Mesothelial cell of epicardium (in vitro differentiated cells): ENCODE measurements around the gene AUTS2. TPM values are rescaled to one million over a fixed set of nuclear protein-coding genes. Genes with fewer than 3 reads are reported as not detected.

ENCODE experiments used
- DNase-seq, 2 experiments: peaks; one replicate each; pipeline ENCODE4 v3.0.0; 2021; ENCODE audit warnings: low spot score in 2 of 2; ENCODE audit not compliant: unreplicated experiment in 2 of 2
- H3K27ac Mint-ChIP-seq: 2 replicates; pipeline ENCODE4 v1.8.0; 2021; ENCODE audit warnings: mixed read lengths
- H3K27me3 Mint-ChIP-seq: 2 replicates; pipeline ENCODE4 v1.8.0; 2021; ENCODE audit warnings: low read depth, mixed read lengths
- H3K36me3 Mint-ChIP-seq: 2 replicates; pipeline ENCODE4 v1.8.0; 2021; ENCODE audit warnings: mixed read lengths
- H3K4me1 Mint-ChIP-seq: 2 replicates; pipeline ENCODE4 v1.8.0; 2021; ENCODE audit warnings: mixed read lengths
- H3K4me3 Mint-ChIP-seq: 2 replicates; pipeline ENCODE4 v1.8.0; 2021; ENCODE audit warnings: mild to moderate bottlenecking, moderate library complexity, mixed read lengths
- H3K9me3 Mint-ChIP-seq: 2 replicates; pipeline ENCODE4 v1.8.0; 2021; ENCODE audit warnings: mixed read lengths
- CTCF ChIP-seq: fragments of 200-600 bp; sonication (generic); IDR thresholded peaks from one replicate; pipeline ENCODE4 v1.5.0; 2021; ENCODE audit warnings: antibody characterized with exemption; ENCODE audit not compliant: unreplicated experiment
- total RNA-seq: library from RNA; stranded (reverse); gene quantifications from 3 replicates; pipeline ENCODE4 v1.2.1, GENCODE V29; 2021

The AUTS2 gene
- total RNA-seq, 1 donor from 2014 or later, result 135 TPM

- Mint-ChIP-seq H3K36me3 (peaks cover 2% of the 10 kb centered on the region), H3K9me3 (no peaks in the 10 kb centered on the region), H3K27ac (no peak overlapping the region), H3K27me3 (no peaks in the 10 kb centered on the region), H3K4me1 (peaks cover 3% of the 10 kb centered on the region), H3K4me3 (no peak overlapping the region)
- TF ChIP-seq CTCF, result no peak
- no peak for DNase-seq
Measured at GRCh38 chr7:70759674-70760073, 1161.4 kb downstream of the AUTS2 start.

- H3K4me3 Mint-ChIP-seq, result no peak overlapping the region
- H3K27me3 Mint-ChIP-seq, result no peaks in the 10 kb centered on the region
- DNase-seq, result no peak
- peaks cover 14% of the 10 kb centered on the region for H3K36me3 Mint-ChIP-seq
- no peak for TF ChIP-seq CTCF
- H3K4me1 Mint-ChIP-seq, result peaks cover 3% of the 10 kb centered on the region
- no peak overlapping the region for H3K27ac Mint-ChIP-seq
- H3K9me3 Mint-ChIP-seq, result no peaks in the 10 kb centered on the region
Measured at GRCh38 chr7:70761711-70762328, 1163.5 kb downstream of the AUTS2 start.

DNA sequence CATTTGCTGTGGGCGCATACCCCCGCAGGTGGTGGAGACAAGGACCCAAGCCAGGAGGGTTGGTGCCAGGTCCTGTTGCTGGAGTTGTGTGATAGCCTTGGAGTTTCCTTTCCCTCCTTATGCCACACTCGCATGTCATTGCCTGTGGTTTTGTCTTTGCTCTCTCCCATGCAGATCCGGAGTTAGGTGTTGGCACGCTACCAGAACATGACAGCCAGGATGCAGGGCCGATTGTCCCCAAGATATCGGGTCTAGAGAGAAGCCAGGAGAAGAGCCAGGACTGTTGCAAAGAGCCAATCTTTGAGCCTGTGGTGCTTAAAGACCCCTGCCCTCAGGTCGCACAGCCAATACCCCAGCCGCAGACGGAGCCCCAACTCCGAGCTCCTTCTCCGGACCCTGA lies 1164.4 kb downstream of the AUTS2 start:
- H3K9me3 Mint-ChIP-seq, result no peaks in the 10 kb centered on the region
- no peak overlapping the region for H3K4me3 Mint-ChIP-seq

GRCh38 chr7:70763961-70764691 lies 1165.9 kb downstream of the AUTS2 start:
- H3K4me3 Mint-ChIP-seq, result no peak overlapping the region
- H3K27me3 Mint-ChIP-seq, result no peaks in the 10 kb centered on the region
- H3K9me3 Mint-ChIP-seq, result no peaks in the 10 kb centered on the region
- DNase-seq, result no peak
- no peak overlapping the region for H3K27ac Mint-ChIP-seq
- H3K36me3 Mint-ChIP-seq, result peaks cover 31% of the 10 kb centered on the region
- no peaks in the 10 kb centered on the region for H3K4me1 Mint-ChIP-seq
- no peak for TF ChIP-seq CTCF

More for the DNA sequence above, 1164.4 kb downstream of the AUTS2 start:
- peaks cover 3% of the 10 kb centered on the region for H3K4me1 Mint-ChIP-seq
- DNase-seq, result no peak
- TF ChIP-seq CTCF, result no peak
- H3K36me3 Mint-ChIP-seq, result peaks cover 20% of the 10 kb centered on the region
- no peaks in the 10 kb centered on the region for H3K27me3 Mint-ChIP-seq
- H3K27ac Mint-ChIP-seq, result no peak overlapping the region

GRCh38 chr7:70764701-70765208 lies 1166.5 kb downstream of the AUTS2 start:
- no peaks in the 10 kb centered on the region for H3K4me1 Mint-ChIP-seq
- no peak overlapping the region for H3K4me3 Mint-ChIP-seq
- H3K9me3 Mint-ChIP-seq, result no peaks in the 10 kb centered on the region
- no peaks in the 10 kb centered on the region for H3K27me3 Mint-ChIP-seq
- no peak overlapping the region for H3K27ac Mint-ChIP-seq
- no peak for DNase-seq
- peaks cover 33% of the 10 kb centered on the region for H3K36me3 Mint-ChIP-seq
- no peak for TF ChIP-seq CTCF
